Endothelial cell of umbilical vein (primary cell): ENCODE data around the gene NSMCE1. TPM values are rescaled to one million over a fixed set of nuclear protein-coding genes. Genes with fewer than 3 reads are reported as not detected.

Experiments
- BruUV-seq: library from RNA; stranded (reverse); fragments of 400-500 nt; replicated peaks from 2 replicates; lab custom pipeline; 2021; lab: Mats Ljungman, UMichigan
- CTCF ChIA-PET: fragments of 300-600, 350-600 bp; sonication (Branson Sonifier 250); formaldehyde crosslinking; loops from one replicate; lab custom pipeline; 2021; ENCODE audit warnings: antibody characterized with exemption, inconsistent platforms; lab: Charles Lee
- POLR2A ChIA-PET: fragments of 300-600, 350-600 bp; sonication (Branson Sonifier 250); formaldehyde crosslinking; loops from one replicate; lab custom pipeline; 2021; ENCODE audit warnings: antibody characterized with exemption, inconsistent platforms; lab: Charles Lee
- DNase-seq: peaks from one replicate; pipeline ENCODE4 v3.0.0-alpha.2; 2011; ENCODE audit warnings: low read depth, low spot score
- FAIRE-seq: peaks from 2 replicates; lab custom pipeline; 2011; peaks lifted over from hg19 to GRCh38; lab: Jason Lieb, UNC
- H2AFZ ChIP-seq: 2 replicates; pipeline ENCODE4 v1.6.0; 2012; ENCODE audit warnings: low read depth, low read length, control low read depth, inconsistent platforms
- H3K27ac ChIP-seq: 2 replicates; pipeline ENCODE4 v1.5.1; 2011; ENCODE audit warnings: low read depth, mild to moderate bottlenecking, control low read depth, low read length, moderate library complexity; ENCODE audit not compliant: insufficient read depth
- H3K27me3 ChIP-seq, 2 experiments: 2 replicates each; pipeline versions ENCODE4 v1.6.0 to v1.6.1; 2011; ENCODE audit warnings: low read length in 2 of 2, mixed read lengths in 1 of 2; ENCODE audit not compliant: control insufficient read depth in 2 of 2, insufficient read depth in 2 of 2
- H3K36me3 ChIP-seq, 2 experiments: 2 replicates in 1 of 2; 3 replicates in 1 of 2; pipeline ENCODE4 v1.5.1; 2011; ENCODE audit warnings: low read length in 2 of 2, mild to moderate bottlenecking in 1 of 2, moderate library complexity in 1 of 2; ENCODE audit not compliant: control insufficient read depth in 2 of 2, insufficient read depth in 2 of 2; ENCODE audit errors: extremely low read depth in 1 of 2
- H3K4me1 ChIP-seq: 3 replicates; pipeline ENCODE4 v1.5.1; 2011; ENCODE audit warnings: mild to moderate bottlenecking, low read length; ENCODE audit not compliant: control insufficient read depth, insufficient read depth; ENCODE audit errors: extremely low read depth
- H3K4me2 ChIP-seq: 2 replicates; pipeline ENCODE4 v1.6.1; 2011; ENCODE audit warnings: low read length, control low read depth, mixed read lengths; ENCODE audit not compliant: insufficient read depth
- H3K4me3 ChIP-seq, 3 experiments: fragments of 200-600 bp in 1 of 3; sonication (generic), shearing (Covaris generic) in 1 of 3; replicated peaks in 1 of 3; 2 replicates each; pipeline ENCODE4 v1.5.1; 2011 to 2016; ENCODE audit warnings: control low read depth in 3 of 3, low read length in 3 of 3, mild to moderate bottlenecking in 2 of 3, inconsistent platforms in 1 of 3, low read depth in 1 of 3, moderate library complexity in 1 of 3; ENCODE audit not compliant: insufficient read depth in 1 of 3
- H3K79me2 ChIP-seq: 2 replicates; pipeline ENCODE4 v1.6.0; 2012; ENCODE audit warnings: low read length, inconsistent platforms; ENCODE audit not compliant: control insufficient read depth, insufficient read depth
- H3K9ac ChIP-seq: replicated peaks from 2 replicates; pipeline ENCODE3; 2011; ENCODE audit warnings: low read length, control low read depth; ENCODE audit not compliant: insufficient read depth; ENCODE audit errors: extremely low read depth
- H3K9me1 ChIP-seq: replicated peaks from 3 replicates; pipeline ENCODE4 v1.6.0; 2011; ENCODE audit warnings: mild to moderate bottlenecking, low read length; ENCODE audit not compliant: control insufficient read depth, insufficient read depth; ENCODE audit errors: extremely low read depth
- H3K9me3 ChIP-seq: replicated peaks from 2 replicates; pipeline ENCODE4 v1.5.1; 2012; ENCODE audit warnings: low read length, inconsistent platforms; ENCODE audit not compliant: control insufficient read depth, insufficient read depth
- H4K20me1 ChIP-seq: replicated peaks from 2 replicates; pipeline ENCODE3; 2011; ENCODE audit warnings: mild to moderate bottlenecking, low read length; ENCODE audit not compliant: control insufficient read depth, insufficient read depth; ENCODE audit errors: extremely low read depth
- EZH2 ChIP-seq: IDR thresholded peaks from 2 replicates; pipeline ENCODE4 v1.6.1; 2012; ENCODE audit warnings: borderline replicate concordance, low read depth, mild to moderate bottlenecking, moderate library complexity, low read length, inconsistent platforms; ENCODE audit not compliant: severe bottlenecking
- FOS ChIP-seq: IDR thresholded peaks from 2 replicates; pipeline ENCODE4 v1.6.1; 2011; ENCODE audit warnings: mild to moderate bottlenecking, low read length, moderate library complexity, borderline replicate concordance; ENCODE audit not compliant: insufficient read depth
- GATA2 ChIP-seq: IDR thresholded peaks from 2 replicates; pipeline ENCODE4 v1.7.0; 2011; ENCODE audit warnings: low read depth, mild to moderate bottlenecking, moderate library complexity, mixed read lengths, low read length; ENCODE audit not compliant: insufficient read length, insufficient read depth
- JUN ChIP-seq: IDR thresholded peaks from 2 replicates; pipeline ENCODE4 v1.6.1; 2011; ENCODE audit warnings: borderline replicate concordance, low read depth; ENCODE audit not compliant: insufficient read length, insufficient read depth
- POLR2A ChIP-seq: IDR thresholded peaks from 2 replicates; pipeline ENCODE4 v1.6.1; 2012; ENCODE audit warnings: low read depth, mild to moderate bottlenecking, control low read depth, low read length
- POLR2AphosphoS5 ChIP-seq: IDR thresholded peaks from 2 replicates; pipeline ENCODE4 v1.6.1; 2012; ENCODE audit warnings: low read depth, mild to moderate bottlenecking, control low read depth, low read length, moderate library complexity; ENCODE audit not compliant: insufficient read depth
- dilution Hi-C: fragments of 300-500 bp; cut with MboI; formaldehyde crosslinking; loops from one replicate; pipeline ENCODE4 v1.15.0; 2019; ENCODE audit warnings: low sequenced_read_pairs; ENCODE audit not compliant: extremely low pct_ligation_motif_present
- intact Hi-C: fragments of 100-400 bp; cut with micrococcal nuclease; formaldehyde crosslinking; loops from one replicate; pipeline ENCODE4 v1.10.0; 2022
- polyA plus RNA-seq, 4 experiments: library from polyadenylated mRNA; depleted of rRNA in 3 of 4; stranded (reverse) in 3 of 4; unstranded in 1 of 4; fragments of >200 nt; gene quantifications; 2 replicates each; pipeline versions ENCODE4 v1.2.1 to v1.2.3, GENCODE V29; 2011 to 2012; ENCODE audit warnings: missing spikeins in 1 of 4
- total RNA-seq: library from RNA; stranded (reverse); gene quantifications from 2 replicates; pipeline ENCODE4 v1.2.3, GENCODE V29; 2021

NSMCE1 gene
- total and polyA plus RNA-seq, 2 donors (not counting 3 experiments of a cell fraction or from before 2014, with no cell fraction given): 23.8 to 42.0 TPM

GRCh38 chr16:27222249-27223225 is 46.0 kb downstream of the NSMCE1 start:
- Histone ChIP-seq H3K79me2 (no peaks in the 10 kb centered on the region), H4K20me1 (no peaks in the 10 kb centered on the region), H3K9me1 (no peaks in the 10 kb centered on the region), H3K27ac (no peak overlapping the region), H2AFZ (no peak overlapping the region), H3K9ac (no peak overlapping the region), H3K9me3 (no peaks in the 10 kb centered on the region), H3K4me2 (no peak overlapping the region), H3K36me3 (peaks cover 0 to 6% of the 10 kb centered on the region in 2 experiments), H3K4me1 (no peaks in the 10 kb centered on the region), H3K4me3 (no peak overlapping the region), H3K27me3 (no peaks in the 10 kb centered on the region)
- DNase-seq (no peak), FAIRE-seq (no peak)
- intact Hi-C loops: no loop called here
- no TSS peak for BruUV-seq
- dilution Hi-C loops: no loop called here
- CTCF ChIA-PET: interaction anchor here (0.7 to 2.3 kb wide), 5 partner anchors 12 to 145 kb away, joined by 3 to 15 read pairs (median 7); no protein-coding TSS in a partner anchor
- TF ChIP-seq FOS (no peak), EZH2 (no peak), POLR2AphosphoS5 (no peak), POLR2A (no peak), JUN (no peak), GATA2 (no peak)
- POLR2A ChIA-PET: no interaction called here
